ENCODE results near the gene SRCIN1.

GRCh38 chr17:38536661-38537060, 69.1 kb downstream of the SRCIN1 start:
- no peak for TF ChIP-seq CTCF (IDR thresholded peaks at IDR 0.05)
- TF ChIP-seq ZFX (IDR thresholded peaks at IDR 0.05; ENCODE audit: borderline replicate concordance): no peak

Data from 22Rv1 (cell line).